Measurements from ENCODE around the gene ARHGAP24.

- TF ChIP-seq POLR2AphosphoS5 (IDR thresholded peaks at IDR 0.05; ENCODE audit: low read depth, low read length): no peak
- TF ChIP-seq EP300 (IDR thresholded peaks at IDR 0.05; ENCODE audit: borderline replicate concordance in 1 of 2, low read depth in 1 of 2, low read length in 1 of 2): no peak
- no peak for TF ChIP-seq CTCF (IDR thresholded peaks at IDR 0.05)
- no peak for TF ChIP-seq USF2 (IDR thresholded peaks at IDR 0.05; ENCODE audit: borderline replicate concordance, low read depth, low read length)
- TF ChIP-seq SMC3 (IDR thresholded peaks at IDR 0.05; ENCODE audit: low read depth, low read length): no peak
Observed at GRCh38 chr4:85834934-85835333, 360.0 kb downstream of the ARHGAP24 start.

Data from SK-N-SH (cell line).